Stimulated activated CD8-positive, alpha-beta memory T cell treated with anti-CD3 and anti-CD28 coated beads, Interleukin-4, amount 100 ng/mL, for 1 hour (primary cell): Measurements from ENCODE around the gene WDR4.
"Not testable (repeated sequence)": the region's sequence is repeated elsewhere in the genome, so short reads cannot be mapped to it uniquely, and the experiment has no call there.

Experiments
- DNase-seq, 2 donors: peaks; one replicate each; pipeline ENCODE4 v3.0.0-alpha.2; 2020; ENCODE audit warnings: low read depth in 2 of 2, low spot score in 1 of 2

Gene WDR4

GRCh38 chr21:42841156-42841915 is 38.0 kb downstream of the WDR4 start:
- no peak for DNase-seq

GRCh38 chr21:42840411-42841155 is 38.8 kb downstream of the WDR4 start:
- DNase-seq: no peak

- DNase-seq: no peak
These were observed 39.8 kb downstream of the WDR4 start for GRCh38 chr21:42839271-42840231.

GRCh38 chr21:42838212-42838690 is 41.1 kb downstream of the WDR4 start:
- not testable (repeated sequence) for DNase-seq

- no peak for DNase-seq
These were observed 41.7 kb downstream of the WDR4 start for GRCh38 chr21:42837421-42838211.

- DNase-seq: no peak
These were observed 42.5 kb downstream of the WDR4 start for GRCh38 chr21:42836767-42837301.

GRCh38 chr21:42836402-42836666 is 43.0 kb downstream of the WDR4 start:
- no peak for DNase-seq

- no peak for DNase-seq
These were observed 43.5 kb downstream of the WDR4 start for GRCh38 chr21:42835611-42836401.

GRCh38 chr21:42835211-42835610 is 44.1 kb downstream of the WDR4 start:
- DNase-seq: no peak

GRCh38 chr21:42834726-42835191 is 44.6 kb downstream of the WDR4 start:
- DNase-seq: no peak

- no peak for DNase-seq
These were observed 45.2 kb downstream of the WDR4 start for GRCh38 chr21:42833859-42834725.

GRCh38 chr21:42833439-42833815 is 45.9 kb downstream of the WDR4 start:
- peak in 1 of 2 donors; percentile 21 for DNase-seq

- not testable (repeated sequence) for DNase-seq
These were observed 47.1 kb downstream of the WDR4 start for GRCh38 chr21:42832321-42832630.

GRCh38 chr21:42830456-42831455 is 48.6 kb downstream of the WDR4 start:
- DNase-seq: no peak

- DNase-seq: no peak
These were observed 49.4 kb downstream of the WDR4 start for GRCh38 chr21:42829954-42830353.

- no peak for DNase-seq
These were observed 49.9 kb downstream of the WDR4 start for GRCh38 chr21:42829417-42829816.

- DNase-seq: no peak
These were observed 51.8 kb downstream of the WDR4 start for GRCh38 chr21:42827588-42827987.
